Glutamatergic neuron (in vitro differentiated cells): ENCODE results near the gene WNT10A. TPM values are rescaled to one million over a fixed set of nuclear protein-coding genes. Genes with fewer than 3 reads are reported as not detected.

Source experiments
- DNase-seq: peaks from one replicate; pipeline ENCODE4 v3.0.0; 2022
- H3K27ac Mint-ChIP-seq: one replicate; pipeline ENCODE4 v1.8.0; 2020; ENCODE audit warnings: mild to moderate bottlenecking, mixed read lengths, inconsistent platforms; ENCODE audit not compliant: unreplicated experiment
- H3K27me3 Mint-ChIP-seq: one replicate; pipeline ENCODE4 v1.8.0; 2020; ENCODE audit warnings: mild to moderate bottlenecking, moderate library complexity, mixed read lengths, inconsistent platforms; ENCODE audit not compliant: unreplicated experiment
- H3K36me3 Mint-ChIP-seq: one replicate; pipeline ENCODE4 v1.8.0; 2020; ENCODE audit warnings: mild to moderate bottlenecking, mixed read lengths, inconsistent platforms; ENCODE audit not compliant: unreplicated experiment
- H3K4me1 Mint-ChIP-seq: one replicate; pipeline ENCODE4 v1.8.0; 2020; ENCODE audit warnings: mild to moderate bottlenecking, low read depth, mixed read lengths, inconsistent platforms; ENCODE audit not compliant: unreplicated experiment
- H3K4me3 Mint-ChIP-seq: one replicate; pipeline ENCODE4 v1.8.0; 2020; ENCODE audit warnings: mild to moderate bottlenecking, mixed read lengths, inconsistent platforms; ENCODE audit not compliant: unreplicated experiment
- H3K9me3 Mint-ChIP-seq: one replicate; pipeline ENCODE4 v1.8.0; 2020; ENCODE audit warnings: mild to moderate bottlenecking, moderate library complexity, mixed read lengths, inconsistent platforms; ENCODE audit not compliant: unreplicated experiment
- CTCF ChIP-seq: fragments of 200-600 bp; sonication (generic); IDR thresholded peaks from one replicate; pipeline ENCODE4 v1.5.0; 2021; ENCODE audit not compliant: partially characterized antibody, unreplicated experiment
- total RNA-seq: library from RNA; stranded (reverse); fragmentation: NEBNext Ultra II Directional; extraction: Animal tissue kit (Norgen Biotek cat#: 25700); gene quantifications from one replicate; pipeline ENCODE4 v1.2.1, GENCODE V29; 2021; ENCODE audit not compliant: unreplicated experiment

WNT10A gene
- total RNA-seq, 1 donor from 2014 or later: 0.17 TPM

DNA sequence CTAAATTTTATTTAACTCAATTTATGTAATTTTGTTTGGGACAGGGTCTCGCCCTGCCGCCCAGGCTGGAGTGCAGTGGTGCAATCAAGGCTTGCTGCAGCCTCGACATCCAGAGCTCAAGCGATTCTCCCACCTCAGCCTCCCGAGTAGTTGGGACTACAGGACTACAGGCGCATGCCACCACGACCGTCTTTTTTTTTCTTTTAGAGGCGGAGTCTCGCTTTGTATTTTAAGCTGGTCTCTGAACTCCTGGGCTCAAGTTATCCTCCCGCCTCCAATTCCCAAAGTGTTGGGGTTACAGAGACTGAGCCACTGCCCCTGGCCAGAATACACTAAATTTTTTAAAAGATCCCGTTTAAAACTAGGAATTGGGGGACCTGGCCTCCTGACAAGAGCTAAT is 18.5 kb downstream of the WNT10A start:
- no peak overlapping the region for H3K4me3 Mint-ChIP-seq
- H3K36me3 Mint-ChIP-seq: peaks cover 13% of the 10 kb centered on the region
- DNase-seq: no peak
- H3K27ac Mint-ChIP-seq: no peak overlapping the region
- H3K9me3 Mint-ChIP-seq: peaks cover 13% of the 10 kb centered on the region
- H3K4me1 Mint-ChIP-seq: peaks cover 20% of the 10 kb centered on the region
- peaks cover 17% of the 10 kb centered on the region for H3K27me3 Mint-ChIP-seq
- TF ChIP-seq CTCF: no peak

DNA sequence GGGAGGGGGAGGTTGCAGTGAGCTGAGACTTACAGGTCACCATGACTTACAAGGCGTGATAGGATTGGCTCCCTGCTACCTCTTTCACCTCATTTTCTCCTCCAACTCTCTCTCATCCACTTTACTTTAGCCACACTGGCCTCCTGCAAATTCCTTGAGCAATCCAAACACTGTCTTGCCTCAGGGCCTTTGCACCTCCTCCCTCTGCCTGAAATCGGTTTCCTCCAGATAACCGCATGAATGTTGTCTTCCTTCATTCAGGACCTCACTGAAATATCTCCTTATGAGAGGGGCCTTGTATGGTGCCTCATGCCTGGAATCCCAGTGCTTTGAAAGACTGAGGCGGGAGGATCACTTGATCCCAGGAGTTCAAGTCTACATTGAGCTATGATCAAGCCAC is 21.8 kb downstream of the WNT10A start:
- H3K27ac Mint-ChIP-seq: no peak overlapping the region
- peaks cover 12% of the 10 kb centered on the region for H3K9me3 Mint-ChIP-seq
- no peak overlapping the region for H3K4me3 Mint-ChIP-seq
- peaks cover 4% of the 10 kb centered on the region for H3K4me1 Mint-ChIP-seq
- peaks cover 11% of the 10 kb centered on the region for H3K27me3 Mint-ChIP-seq
- H3K36me3 Mint-ChIP-seq: peaks cover 13% of the 10 kb centered on the region
- DNase-seq: no peak
- TF ChIP-seq CTCF: no peak

GRCh38 chr2:218904176-218904575 is 23.5 kb downstream of the WNT10A start:
- Mint-ChIP-seq H3K9me3 (peaks cover 4% of the 10 kb centered on the region), H3K4me1 (no peaks in the 10 kb centered on the region), H3K27me3 (peaks cover 6% of the 10 kb centered on the region), H3K4me3 (no peak overlapping the region), H3K36me3 (peaks cover 8% of the 10 kb centered on the region), H3K27ac (no peak overlapping the region)
- TF ChIP-seq CTCF: no peak
- no peak for DNase-seq

DNA sequence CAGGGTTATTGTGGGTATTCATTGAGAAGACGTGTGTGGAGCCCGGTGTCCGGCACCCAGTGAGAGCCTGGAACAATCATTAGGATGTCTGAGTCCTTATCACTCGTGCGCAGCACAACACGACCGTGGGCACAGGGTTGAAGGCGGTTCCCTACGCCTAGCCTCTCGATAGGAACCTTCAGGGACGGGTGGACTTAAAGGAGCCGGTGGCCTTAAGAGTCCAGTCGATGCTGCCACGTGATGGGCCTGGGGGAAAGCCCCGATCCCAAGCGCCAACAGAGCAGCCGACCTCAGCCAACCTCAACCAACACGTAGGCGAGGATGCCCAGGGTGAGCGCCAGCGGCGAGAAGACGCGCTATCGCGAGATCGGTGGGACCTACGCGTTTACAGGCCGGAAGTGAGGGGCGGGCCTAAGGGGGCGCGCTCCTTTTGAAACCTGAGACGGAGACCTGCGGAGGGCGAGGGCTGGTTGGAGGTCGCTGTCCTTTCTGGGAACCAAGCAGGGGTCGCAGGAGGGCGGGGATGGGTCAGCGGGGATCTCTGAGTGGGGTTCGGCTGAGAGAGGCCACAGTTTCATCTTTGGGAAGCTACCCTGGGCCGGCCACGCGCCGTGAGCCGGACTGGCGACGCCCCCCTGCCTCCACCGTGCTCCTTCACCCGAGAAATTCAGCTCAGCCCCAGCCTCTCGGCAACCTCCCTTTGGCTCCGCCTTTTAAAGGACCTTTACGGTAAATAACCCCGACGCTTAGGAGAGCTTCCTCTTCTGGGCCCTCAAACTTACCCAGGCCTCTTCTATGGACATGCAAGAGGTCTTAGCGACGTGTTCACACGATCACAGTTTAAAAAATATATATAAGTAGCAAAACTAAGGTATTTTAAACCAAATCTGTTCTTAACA is 28.3 kb downstream of the WNT10A start:
- Mint-ChIP-seq H3K36me3 (no peaks in the 10 kb centered on the region), H3K4me1 (peaks cover 2% of the 10 kb centered on the region), H3K27ac (peak overlapping the region; percentile 59), H3K4me3 (peak overlapping the region; percentile 90), H3K9me3 (peaks cover 1% of the 10 kb centered on the region), H3K27me3 (peaks cover 1% of the 10 kb centered on the region)
- peak; percentile 95 for DNase-seq
- TF ChIP-seq CTCF: no peak

DNA sequence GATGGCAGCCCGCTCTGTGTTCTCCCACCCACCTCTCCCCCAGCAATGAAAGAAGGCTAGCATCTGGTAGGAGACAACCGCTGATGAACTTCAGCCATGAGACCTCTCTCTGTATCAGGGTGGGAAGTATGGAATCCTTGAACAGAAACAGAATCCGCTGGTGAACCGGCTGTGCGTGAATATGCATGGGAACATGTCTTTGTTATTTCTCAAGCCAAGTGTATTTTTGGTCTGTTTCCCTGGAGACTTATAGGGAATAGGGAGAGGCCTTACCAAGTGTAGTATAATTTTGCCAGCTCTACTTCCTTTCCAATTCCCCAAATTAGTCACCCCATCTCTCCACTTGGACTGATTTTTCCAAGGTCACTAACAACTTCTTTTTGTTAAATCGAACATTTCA is 30.1 kb downstream of the WNT10A start:
- no peak for DNase-seq
- Mint-ChIP-seq H3K27me3 (peaks cover 1% of the 10 kb centered on the region), H3K27ac (no peak overlapping the region), H3K4me1 (peaks cover 2% of the 10 kb centered on the region), H3K36me3 (no peaks in the 10 kb centered on the region), H3K4me3 (no peak overlapping the region), H3K9me3 (no peaks in the 10 kb centered on the region)
- no peak for TF ChIP-seq CTCF
